ENCODE measurements around the gene MYO1D. TPM values are rescaled to one million over a fixed set of nuclear protein-coding genes. Genes with fewer than 3 reads are reported as not detected.

The MYO1D gene
- total RNA-seq, 2 donors from 2014 or later: 42.9 to 43.7 TPM

- Histone ChIP-seq H3K27ac (ENCODE audit: low read depth, low read length) (no peak overlapping the region), H3K27me3 (ENCODE audit: control insufficient read depth, insufficient read depth, low read length, poor library complexity, severe bottlenecking) (no peaks in the 10 kb centered on the region)
Measured at GRCh38 chr17:32882734-32883133, 5.8 kb upstream of the MYO1D start.

GRCh38 chr17:32882029-32882428, 5.1 kb upstream of the MYO1D start:
- Mint-ChIP-seq H3K9me3 (peaks cover 6% of the 10 kb centered on the region), H3K4me3 (no peak overlapping the region), H3K27me3 (ENCODE audit: insufficient read depth) (peaks cover 2% of the 10 kb centered on the region), H3K4me1 (peaks cover 8% of the 10 kb centered on the region), H3K27ac (no peak overlapping the region), H3K36me3 (ENCODE audit: low read depth) (no peaks in the 10 kb centered on the region)
- no peak for TF ChIP-seq CTCF (conservative IDR thresholded peaks at IDR 0.05)
- H3K4me1 ChIP-seq (ENCODE audit: control insufficient read depth, insufficient read depth, low read length): no peaks in the 10 kb centered on the region
- WGBS, 2 experiments (ENCODE audit: insufficient coverage in 1 of 2, insufficient read length in 1 of 2): 84 to 86% methylated on average over 5 to 6 of the region's 6 CpGs
- H3K9me3 ChIP-seq (ENCODE audit: control insufficient read depth, low read length): no peaks in the 10 kb centered on the region
- no peaks in the 10 kb centered on the region for H3K36me3 ChIP-seq (ENCODE audit: control insufficient read depth, insufficient read depth, low read length)
- no peaks in the 10 kb centered on the region for H3K27me3 ChIP-seq (ENCODE audit: control insufficient read depth, insufficient read depth, low read length, poor library complexity, severe bottlenecking)
- H3K4me3 ChIP-seq (ENCODE audit: low read length): no peak overlapping the region
- H3K9ac ChIP-seq (ENCODE audit: extremely low read depth, low read length, poor library complexity, severe bottlenecking): no peak overlapping the region
- H3K27ac ChIP-seq (ENCODE audit: low read depth, low read length): no peak overlapping the region
- DNase-seq: no peak

More at GRCh38 chr17:32882734-32883133, 5.8 kb upstream of the MYO1D start:
- no peaks in the 10 kb centered on the region for H3K36me3 Mint-ChIP-seq (ENCODE audit: low read depth)
- no peak for TF ChIP-seq CTCF (conservative IDR thresholded peaks at IDR 0.05)
- peaks cover 7% of the 10 kb centered on the region for H3K9me3 Mint-ChIP-seq
- H3K4me3 ChIP-seq (ENCODE audit: low read length): no peak overlapping the region
- H3K9me3 ChIP-seq (ENCODE audit: control insufficient read depth, low read length): no peaks in the 10 kb centered on the region
- H3K27ac Mint-ChIP-seq: no peak overlapping the region
- H3K9ac ChIP-seq (ENCODE audit: extremely low read depth, low read length, poor library complexity, severe bottlenecking): no peak overlapping the region
- DNase-seq: no peak
- 80 to 88% methylated on average over 1 to 4 of the region's 4 CpGs for WGBS, 2 experiments (ENCODE audit: insufficient coverage in 1 of 2, insufficient read length in 1 of 2)
- no peak overlapping the region for H3K4me3 Mint-ChIP-seq
- peaks cover 2% of the 10 kb centered on the region for H3K27me3 Mint-ChIP-seq (ENCODE audit: insufficient read depth)
- H3K4me1 Mint-ChIP-seq: peaks cover 5% of the 10 kb centered on the region
- H3K4me1 ChIP-seq (ENCODE audit: control insufficient read depth, insufficient read depth, low read length): no peaks in the 10 kb centered on the region
- H3K36me3 ChIP-seq (ENCODE audit: control insufficient read depth, insufficient read depth, low read length): no peaks in the 10 kb centered on the region

- H3K36me3 Mint-ChIP-seq (ENCODE audit: low read depth): no peaks in the 10 kb centered on the region
- no peak overlapping the region for H3K4me3 Mint-ChIP-seq
- Histone ChIP-seq H3K36me3 (ENCODE audit: control insufficient read depth, insufficient read depth, low read length) (no peaks in the 10 kb centered on the region), H3K4me1 (ENCODE audit: control insufficient read depth, insufficient read depth, low read length) (no peaks in the 10 kb centered on the region), H3K9me3 (ENCODE audit: control insufficient read depth, low read length) (no peaks in the 10 kb centered on the region), H3K27me3 (ENCODE audit: control insufficient read depth, insufficient read depth, low read length, poor library complexity, severe bottlenecking) (no peaks in the 10 kb centered on the region), H3K9ac (ENCODE audit: extremely low read depth, low read length, poor library complexity, severe bottlenecking) (no peak overlapping the region), H3K27ac (ENCODE audit: low read depth, low read length) (no peak overlapping the region), H3K4me3 (ENCODE audit: low read length) (no peak overlapping the region)
- TF ChIP-seq CTCF (conservative IDR thresholded peaks at IDR 0.05): no peak
- no peak overlapping the region for H3K27ac Mint-ChIP-seq
- no peak for DNase-seq
- peaks cover 2% of the 10 kb centered on the region for H3K27me3 Mint-ChIP-seq (ENCODE audit: insufficient read depth)
- 87 to 94% methylated on average over 5 to 6 of the region's 6 CpGs for WGBS, 2 experiments (ENCODE audit: insufficient coverage in 1 of 2, insufficient read length in 1 of 2)
- H3K9me3 Mint-ChIP-seq: no peaks in the 10 kb centered on the region
- H3K4me1 Mint-ChIP-seq: peaks cover 12% of the 10 kb centered on the region
Measured at GRCh38 chr17:32880671-32881453, 3.9 kb upstream of the MYO1D start.
